ENCODE results near the gene PDE2A. TPM values are rescaled to one million over a fixed set of nuclear protein-coding genes. Genes with fewer than 3 reads are reported as not detected.

Gene PDE2A
- total RNA-seq, 1 experiment from 2014 or later: 0.58 TPM

DNA sequence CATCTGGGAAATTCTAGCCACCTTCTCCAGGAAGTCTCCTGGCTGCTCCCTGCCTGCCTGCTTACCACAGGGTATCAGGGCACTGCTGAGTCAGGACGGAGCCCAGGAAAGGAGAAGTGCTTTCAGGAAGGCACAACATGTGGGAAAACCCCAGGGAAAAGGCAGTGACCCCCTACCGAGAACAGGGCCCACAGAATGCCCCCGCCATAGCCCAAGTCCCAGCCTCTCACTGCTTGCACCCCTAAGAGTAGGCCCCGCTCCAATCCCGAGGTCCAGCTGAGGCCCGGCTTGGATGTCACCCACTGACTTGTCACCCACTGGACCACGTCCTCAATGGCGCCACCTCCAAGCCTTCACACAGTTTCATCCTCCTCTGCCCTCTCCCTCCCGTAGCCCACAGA is 43.9 kb upstream of the PDE2A start:
- ChIA-PET CTCF (no interaction called here), POLR2A (ENCODE audit: low non-redundant PET) (no interaction called here)
- TF ChIP-seq EZH2 (IDR thresholded peaks at IDR 0.05; ENCODE audit: borderline replicate concordance, low read depth, low read length, poor library complexity, severe bottlenecking) (no peak), CTCF (conservative IDR thresholded peaks at IDR 0.05; ENCODE audit: low read depth, low read length) (no peak)
- no TSS peak for BruUV-seq (replicated peaks)
- no peak overlapping the region for H3K27ac ChIP-seq (ENCODE audit: low read depth, low read length, poor library complexity, severe bottlenecking)
- no peaks in the 10 kb centered on the region for H3K9me3 ChIP-seq (ENCODE audit: low read depth, low read length, poor library complexity, severe bottlenecking)
- intact Hi-C loops (cut with micrococcal nuclease; ENCODE audit: unreplicated experiment): no loop called here
- no peak for DNase-seq (ENCODE audit: low spot score)
- no peak overlapping the region for H3K4me3 ChIP-seq (ENCODE audit: low read depth, low read length, poor library complexity, severe bottlenecking)
- no peaks in the 10 kb centered on the region for H3K27me3 ChIP-seq (replicated peaks; ENCODE audit: insufficient read depth, low read depth, low read length, poor library complexity)
- no peaks in the 10 kb centered on the region for H3K36me3 ChIP-seq (ENCODE audit: insufficient read depth, low read length, poor library complexity, severe bottlenecking)
- peaks cover 19% of the 10 kb centered on the region for H3K4me1 ChIP-seq (ENCODE audit: insufficient read depth, low read length, poor library complexity, severe bottlenecking)

GRCh38 chr11:72716788-72717435 is 42.7 kb upstream of the PDE2A start:
- Histone ChIP-seq H3K27me3 (replicated peaks; ENCODE audit: insufficient read depth, low read depth, low read length, poor library complexity) (no peaks in the 10 kb centered on the region), H3K9me3 (ENCODE audit: low read depth, low read length, poor library complexity, severe bottlenecking) (no peaks in the 10 kb centered on the region), H3K4me1 (ENCODE audit: insufficient read depth, low read length, poor library complexity, severe bottlenecking) (peaks cover 12% of the 10 kb centered on the region), H3K27ac (ENCODE audit: low read depth, low read length, poor library complexity, severe bottlenecking) (no peak overlapping the region), H3K4me3 (ENCODE audit: low read depth, low read length, poor library complexity, severe bottlenecking) (no peak overlapping the region), H3K36me3 (ENCODE audit: insufficient read depth, low read length, poor library complexity, severe bottlenecking) (no peaks in the 10 kb centered on the region)
- ChIA-PET CTCF (interaction anchor here (0.7 kb wide), 1 partner anchor 8 kb away, joined by 11 read pairs; no protein-coding TSS in a partner anchor), POLR2A (ENCODE audit: low non-redundant PET) (no interaction called here)
- no peak for DNase-seq (ENCODE audit: low spot score)
- intact Hi-C loops (cut with micrococcal nuclease; ENCODE audit: unreplicated experiment): no loop called here
- BruUV-seq (replicated peaks): no TSS peak
- no peak for TF ChIP-seq EZH2 (IDR thresholded peaks at IDR 0.05; ENCODE audit: borderline replicate concordance, low read depth, low read length, poor library complexity, severe bottlenecking)
- TF ChIP-seq CTCF (conservative IDR thresholded peaks at IDR 0.05; ENCODE audit: low read depth, low read length): no peak

GRCh38 chr11:72716290-72716689 is 42.1 kb upstream of the PDE2A start:
- TF ChIP-seq EZH2 (IDR thresholded peaks at IDR 0.05; ENCODE audit: borderline replicate concordance, low read depth, low read length, poor library complexity, severe bottlenecking) (no peak), CTCF (conservative IDR thresholded peaks at IDR 0.05; ENCODE audit: low read depth, low read length) (no peak)
- ChIA-PET POLR2A (ENCODE audit: low non-redundant PET) (no interaction called here), CTCF (interaction anchor here (0.6 to 0.7 kb wide), 4 partner anchors 9 to 490 kb away, joined by 6 to 11 read pairs (median 10); no protein-coding TSS in a partner anchor)
- Histone ChIP-seq H3K27ac (ENCODE audit: low read depth, low read length, poor library complexity, severe bottlenecking) (no peak overlapping the region), H3K4me1 (ENCODE audit: insufficient read depth, low read length, poor library complexity, severe bottlenecking) (peaks cover 10% of the 10 kb centered on the region), H3K36me3 (ENCODE audit: insufficient read depth, low read length, poor library complexity, severe bottlenecking) (peaks cover 2% of the 10 kb centered on the region), H3K9me3 (ENCODE audit: low read depth, low read length, poor library complexity, severe bottlenecking) (no peaks in the 10 kb centered on the region), H3K4me3 (ENCODE audit: low read depth, low read length, poor library complexity, severe bottlenecking) (no peak overlapping the region), H3K27me3 (replicated peaks; ENCODE audit: insufficient read depth, low read depth, low read length, poor library complexity) (no peaks in the 10 kb centered on the region)
- BruUV-seq (replicated peaks): no TSS peak
- intact Hi-C loops (cut with micrococcal nuclease; ENCODE audit: unreplicated experiment): no loop called here
- no peak for DNase-seq (ENCODE audit: low spot score)
